Measurements from ENCODE around the gene ARHGEF28.

Gene ARHGEF28

DNA sequence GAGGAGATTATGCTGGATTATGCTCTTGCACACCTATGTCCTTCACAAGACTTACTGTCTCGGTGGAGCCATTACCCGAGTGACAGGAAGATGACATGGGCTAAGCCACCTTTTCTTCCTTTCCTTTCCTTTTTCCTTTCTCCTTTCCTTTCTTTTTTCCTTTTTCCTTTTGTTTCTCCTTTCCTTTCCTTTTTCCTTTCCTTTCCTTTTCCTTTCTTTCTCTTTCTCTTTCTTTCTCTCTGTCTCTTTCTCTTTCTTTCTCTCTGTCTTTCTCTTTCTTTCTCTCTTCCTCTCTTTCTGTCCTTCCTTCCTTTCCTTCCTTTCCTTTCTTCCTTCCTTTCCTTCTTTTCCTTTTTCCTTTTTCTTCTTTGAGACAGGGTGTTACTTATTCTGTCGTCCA, 202.5 kb downstream of the ARHGEF28 start:
- H3K9me3 ChIP-seq (ENCODE audit: control insufficient read depth, low read depth, low read length): no peaks in the 10 kb centered on the region

DNA sequence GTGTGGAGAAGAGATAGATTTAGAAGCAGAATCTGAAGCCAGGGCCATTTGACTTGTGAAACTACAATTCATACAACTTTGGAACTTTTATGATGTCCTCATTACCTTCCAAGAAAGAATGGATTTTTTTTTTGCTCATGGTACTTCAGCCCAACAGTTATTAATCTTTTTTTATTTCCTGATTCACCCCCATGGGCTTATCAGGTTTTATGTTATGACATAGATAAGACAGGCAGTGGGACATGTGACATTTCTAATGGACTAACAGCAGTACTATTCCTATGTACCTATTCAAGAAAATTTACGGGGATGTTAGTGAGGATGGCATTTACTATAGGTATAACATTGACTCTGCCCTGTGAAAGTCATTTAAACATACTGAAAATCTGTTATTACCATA, 204.7 kb downstream of the ARHGEF28 start:
- H3K4me3 ChIP-seq (ENCODE audit: low read length): no peak overlapping the region
- H3K9me3 ChIP-seq (ENCODE audit: control insufficient read depth, low read depth, low read length): no peaks in the 10 kb centered on the region
- no peaks in the 10 kb centered on the region for H3K27me3 ChIP-seq (ENCODE audit: control insufficient read depth, insufficient read depth, low read length)
- H3K9ac ChIP-seq (ENCODE audit: low read length): no peak overlapping the region
- peaks cover 6% of the 10 kb centered on the region for H3K4me1 ChIP-seq (ENCODE audit: control insufficient read depth, low read depth, low read length)
- H3K36me3 ChIP-seq (ENCODE audit: control insufficient read depth, low read depth, low read length): no peaks in the 10 kb centered on the region
- H3K27ac ChIP-seq (ENCODE audit: low read length): no peak overlapping the region

More for the DNA sequence above, 202.5 kb downstream of the ARHGEF28 start:
- Histone ChIP-seq H3K4me3 (ENCODE audit: low read length) (no peak overlapping the region), H3K27me3 (ENCODE audit: control insufficient read depth, insufficient read depth, low read length) (no peaks in the 10 kb centered on the region), H3K4me1 (ENCODE audit: control insufficient read depth, low read depth, low read length) (peaks cover 6% of the 10 kb centered on the region), H3K36me3 (ENCODE audit: control insufficient read depth, low read depth, low read length) (no peaks in the 10 kb centered on the region), H3K9ac (ENCODE audit: low read length) (no peak overlapping the region), H3K27ac (ENCODE audit: low read length) (no peak overlapping the region)

DNA sequence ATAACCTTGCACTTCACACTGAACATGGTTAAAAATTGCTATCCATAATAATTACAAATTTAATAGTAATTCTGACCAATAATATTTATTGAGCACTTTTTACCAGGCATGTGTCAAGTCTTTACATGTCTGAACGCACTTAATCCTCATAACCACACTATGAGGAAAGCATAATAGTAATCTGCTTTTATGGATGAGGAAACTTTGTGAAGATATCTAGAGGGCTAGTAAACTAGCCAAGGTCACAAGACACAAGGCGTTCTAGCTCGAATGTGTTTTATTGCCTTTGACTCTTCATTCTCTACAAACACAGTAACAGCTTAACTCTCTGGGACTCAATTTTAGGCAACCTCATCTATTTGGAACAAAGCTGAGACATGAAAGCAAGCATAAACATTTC, 205.1 kb downstream of the ARHGEF28 start:
- no peak overlapping the region for H3K4me3 ChIP-seq (ENCODE audit: low read length)
- H3K27ac ChIP-seq (ENCODE audit: low read length): no peak overlapping the region
- no peaks in the 10 kb centered on the region for H3K27me3 ChIP-seq (ENCODE audit: control insufficient read depth, insufficient read depth, low read length)
- H3K4me1 ChIP-seq (ENCODE audit: control insufficient read depth, low read depth, low read length): peaks cover 6% of the 10 kb centered on the region
- H3K9me3 ChIP-seq (ENCODE audit: control insufficient read depth, low read depth, low read length): no peaks in the 10 kb centered on the region
- no peaks in the 10 kb centered on the region for H3K36me3 ChIP-seq (ENCODE audit: control insufficient read depth, low read depth, low read length)
- no peak overlapping the region for H3K9ac ChIP-seq (ENCODE audit: low read length)

DNA sequence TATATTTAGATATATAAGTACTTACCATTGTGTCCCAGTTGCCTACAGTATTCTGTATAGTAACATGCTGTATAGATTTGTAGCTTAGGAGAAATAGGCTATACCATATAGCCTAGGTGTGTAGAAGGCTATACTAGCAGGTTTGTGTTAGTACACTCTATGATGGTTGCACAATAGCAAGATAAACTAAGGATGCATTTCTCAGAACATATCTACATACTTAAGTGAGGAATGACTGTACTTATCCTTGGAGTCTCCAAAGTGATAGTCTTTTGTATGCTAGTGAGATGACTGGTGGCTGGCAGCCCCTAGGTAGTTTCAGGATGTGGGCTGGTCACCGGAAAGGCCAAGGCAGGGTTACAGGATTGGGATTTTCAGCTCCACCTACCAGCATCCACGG, 208.7 kb downstream of the ARHGEF28 start:
- Histone ChIP-seq H3K36me3 (ENCODE audit: control insufficient read depth, low read depth, low read length) (no peaks in the 10 kb centered on the region), H3K27ac (ENCODE audit: low read length) (no peak overlapping the region)

DNA sequence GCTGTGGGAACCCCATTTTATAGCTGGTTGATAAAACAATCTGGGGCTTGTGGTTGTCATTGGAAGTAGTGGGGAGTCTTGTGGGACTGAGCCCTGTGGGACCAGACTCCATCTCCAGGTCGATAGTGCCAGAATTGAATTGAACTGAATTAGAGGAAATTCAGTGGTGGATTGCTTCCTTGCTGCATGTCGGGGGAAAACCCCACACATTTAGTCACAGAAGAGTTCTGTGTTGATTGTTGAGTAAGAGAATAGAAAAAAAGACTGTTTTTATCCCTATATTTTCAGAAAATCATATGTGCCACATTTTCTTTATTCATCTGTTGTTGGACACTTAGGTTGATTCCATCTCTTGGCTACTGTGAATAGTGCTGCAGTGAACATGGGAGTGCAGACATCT, 209.7 kb downstream of the ARHGEF28 start:
- Histone ChIP-seq H3K4me3 (ENCODE audit: low read length) (no peak overlapping the region), H3K27ac (ENCODE audit: low read length) (no peak overlapping the region), H3K9ac (ENCODE audit: low read length) (no peak overlapping the region), H3K4me1 (ENCODE audit: control insufficient read depth, low read depth, low read length) (no peaks in the 10 kb centered on the region), H3K27me3 (ENCODE audit: control insufficient read depth, insufficient read depth, low read length) (no peaks in the 10 kb centered on the region), H3K9me3 (ENCODE audit: control insufficient read depth, low read depth, low read length) (no peaks in the 10 kb centered on the region), H3K36me3 (ENCODE audit: control insufficient read depth, low read depth, low read length) (no peaks in the 10 kb centered on the region)

More for the DNA sequence above, 208.7 kb downstream of the ARHGEF28 start:
- no peak overlapping the region for H3K9ac ChIP-seq (ENCODE audit: low read length)
- H3K4me1 ChIP-seq (ENCODE audit: control insufficient read depth, low read depth, low read length): no peaks in the 10 kb centered on the region
- H3K9me3 ChIP-seq (ENCODE audit: control insufficient read depth, low read depth, low read length): no peaks in the 10 kb centered on the region
- H3K4me3 ChIP-seq (ENCODE audit: low read length): no peak overlapping the region
- H3K27me3 ChIP-seq (ENCODE audit: control insufficient read depth, insufficient read depth, low read length): no peaks in the 10 kb centered on the region

DNA sequence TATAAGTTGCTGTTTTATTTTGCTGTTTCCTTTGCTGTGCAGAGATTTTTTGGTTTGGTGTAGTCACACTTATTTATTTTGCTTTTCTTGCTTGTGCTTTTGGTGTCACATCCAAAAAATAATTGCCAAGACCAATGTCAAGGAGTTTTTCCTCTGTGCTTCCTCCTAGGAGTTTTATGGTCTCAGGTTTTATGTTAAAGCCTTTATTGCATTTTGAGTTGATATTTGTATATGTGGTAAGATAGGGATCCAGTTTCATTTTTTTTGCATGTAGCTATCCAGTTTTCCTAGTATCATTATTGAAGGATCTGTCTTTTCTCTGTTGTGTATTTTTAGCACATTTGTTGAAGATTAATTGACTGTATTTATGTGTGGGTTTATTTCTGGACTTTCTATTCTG, 210.6 kb downstream of the ARHGEF28 start:
- no peaks in the 10 kb centered on the region for H3K4me1 ChIP-seq (ENCODE audit: control insufficient read depth, low read depth, low read length)
- H3K27me3 ChIP-seq (ENCODE audit: control insufficient read depth, insufficient read depth, low read length): no peaks in the 10 kb centered on the region
- H3K36me3 ChIP-seq (ENCODE audit: control insufficient read depth, low read depth, low read length): no peaks in the 10 kb centered on the region
- H3K27ac ChIP-seq (ENCODE audit: low read length): no peak overlapping the region
- H3K9me3 ChIP-seq (ENCODE audit: control insufficient read depth, low read depth, low read length): no peaks in the 10 kb centered on the region
- no peak overlapping the region for H3K9ac ChIP-seq (ENCODE audit: low read length)
- no peak overlapping the region for H3K4me3 ChIP-seq (ENCODE audit: low read length)

DNA sequence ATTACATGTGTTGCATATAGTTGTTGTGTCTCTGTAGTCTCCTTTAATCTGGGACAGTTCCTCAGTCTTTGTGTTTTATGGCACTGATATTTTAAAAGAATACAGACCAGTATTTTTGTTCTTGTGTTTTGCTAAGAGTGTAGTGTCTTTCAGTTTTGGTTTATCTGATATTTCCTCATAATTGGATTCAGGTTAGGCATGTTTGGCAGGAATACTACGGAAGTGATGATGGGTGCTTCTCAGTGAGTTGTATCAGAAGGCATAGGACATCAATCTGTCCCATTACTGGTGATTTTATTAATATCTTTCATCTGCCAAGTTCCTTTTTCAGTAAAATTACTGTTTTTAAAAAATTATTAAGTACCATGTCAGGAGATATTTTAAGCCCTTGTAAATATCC, 212.9 kb downstream of the ARHGEF28 start:
- H3K9me3 ChIP-seq (ENCODE audit: control insufficient read depth, low read depth, low read length): no peaks in the 10 kb centered on the region
- no peaks in the 10 kb centered on the region for H3K36me3 ChIP-seq (ENCODE audit: control insufficient read depth, low read depth, low read length)
- H3K4me1 ChIP-seq (ENCODE audit: control insufficient read depth, low read depth, low read length): no peaks in the 10 kb centered on the region
- H3K9ac ChIP-seq (ENCODE audit: low read length): no peak overlapping the region
- no peak overlapping the region for H3K4me3 ChIP-seq (ENCODE audit: low read length)
- no peak overlapping the region for H3K27ac ChIP-seq (ENCODE audit: low read length)
- no peaks in the 10 kb centered on the region for H3K27me3 ChIP-seq (ENCODE audit: control insufficient read depth, insufficient read depth, low read length)

DNA sequence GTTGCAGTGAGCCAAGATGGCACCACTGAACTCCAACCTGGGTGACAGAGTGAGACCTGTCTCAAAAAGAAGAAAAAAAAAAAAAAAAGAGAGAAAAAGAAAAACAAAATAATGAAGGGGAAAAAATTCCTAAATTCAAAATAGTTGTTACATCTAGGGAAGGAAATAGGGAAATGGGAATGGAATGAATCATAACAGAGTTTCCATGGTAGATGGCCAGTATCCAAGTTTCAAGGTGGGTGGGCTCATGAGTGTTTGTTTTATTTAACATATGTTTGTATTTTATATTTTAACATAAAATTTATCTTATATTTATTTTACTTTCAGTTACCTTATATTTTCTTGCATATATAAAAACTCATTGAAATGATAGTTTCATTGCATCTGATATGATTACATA, 215.6 kb downstream of the ARHGEF28 start:
- H3K27ac ChIP-seq (ENCODE audit: low read length): no peak overlapping the region
- H3K27me3 ChIP-seq (ENCODE audit: control insufficient read depth, insufficient read depth, low read length): no peaks in the 10 kb centered on the region
- no peak overlapping the region for H3K4me3 ChIP-seq (ENCODE audit: low read length)
- no peaks in the 10 kb centered on the region for H3K9me3 ChIP-seq (ENCODE audit: control insufficient read depth, low read depth, low read length)
- no peaks in the 10 kb centered on the region for H3K4me1 ChIP-seq (ENCODE audit: control insufficient read depth, low read depth, low read length)
- H3K9ac ChIP-seq (ENCODE audit: low read length): no peak overlapping the region
- no peaks in the 10 kb centered on the region for H3K36me3 ChIP-seq (ENCODE audit: control insufficient read depth, low read depth, low read length)

DNA sequence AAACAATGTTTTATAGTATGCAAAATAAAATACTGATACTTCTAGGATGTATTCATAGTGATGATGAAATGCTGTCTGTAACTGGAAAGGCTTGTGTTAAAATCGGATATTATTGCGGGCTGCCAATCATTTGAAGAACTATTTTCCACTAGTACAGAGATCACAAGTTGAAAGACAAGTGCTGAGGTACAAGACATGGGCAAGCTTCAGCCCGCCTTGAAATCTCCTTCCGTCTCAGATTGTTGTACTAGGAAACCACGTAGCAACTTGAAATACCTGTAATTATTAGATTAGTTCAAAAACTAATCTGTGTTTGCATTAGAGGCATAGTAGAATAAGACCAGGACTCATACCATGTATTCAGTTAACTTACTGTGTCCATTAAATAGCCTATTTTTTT, 218.2 kb downstream of the ARHGEF28 start:
- no peaks in the 10 kb centered on the region for H3K9me3 ChIP-seq (ENCODE audit: control insufficient read depth, low read depth, low read length)
- no peak overlapping the region for H3K27ac ChIP-seq (ENCODE audit: low read length)
- no peak overlapping the region for H3K9ac ChIP-seq (ENCODE audit: low read length)
- H3K4me1 ChIP-seq (ENCODE audit: control insufficient read depth, low read depth, low read length): no peaks in the 10 kb centered on the region
- H3K4me3 ChIP-seq (ENCODE audit: low read length): no peak overlapping the region
- H3K27me3 ChIP-seq (ENCODE audit: control insufficient read depth, insufficient read depth, low read length): no peaks in the 10 kb centered on the region
- H3K36me3 ChIP-seq (ENCODE audit: control insufficient read depth, low read depth, low read length): no peaks in the 10 kb centered on the region

DNA sequence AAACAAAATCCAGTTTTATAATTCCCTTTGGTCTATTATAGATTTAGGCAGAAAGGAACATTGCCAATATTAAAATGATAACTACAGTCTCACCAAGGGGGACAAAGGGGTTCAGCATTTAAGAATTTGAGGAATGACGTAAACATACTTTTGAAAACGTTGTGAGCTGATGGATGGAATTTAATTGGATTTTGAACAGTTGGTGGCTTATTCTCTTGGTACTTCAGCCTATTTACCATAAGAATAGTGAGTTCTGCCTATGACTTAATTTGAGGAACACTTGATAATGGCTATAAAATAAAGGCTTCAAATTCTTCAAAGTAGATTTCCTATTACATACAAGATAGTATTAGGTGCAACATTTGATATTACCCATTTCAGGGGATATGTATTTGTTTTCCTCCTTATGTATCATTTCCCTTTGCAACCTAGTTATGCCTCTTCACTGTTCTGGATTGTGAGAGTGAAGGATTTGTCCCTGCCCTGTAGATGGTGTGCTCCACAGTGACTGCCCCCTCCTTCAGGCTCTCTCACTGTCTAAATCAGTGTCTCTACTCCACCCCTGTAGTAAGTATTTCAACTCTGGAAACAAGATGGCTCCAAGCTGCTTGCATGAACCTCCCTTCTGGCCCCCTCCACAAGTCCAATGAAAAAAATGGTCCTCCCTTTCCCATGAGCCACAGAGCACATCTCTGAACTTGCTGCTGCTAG, 225.6 kb downstream of the ARHGEF28 start:
- no peaks in the 10 kb centered on the region for H3K9me3 ChIP-seq (ENCODE audit: control insufficient read depth, low read depth, low read length)
- H3K4me3 ChIP-seq (ENCODE audit: low read length): no peak overlapping the region
- H3K27me3 ChIP-seq (ENCODE audit: control insufficient read depth, insufficient read depth, low read length): no peaks in the 10 kb centered on the region
- H3K4me1 ChIP-seq (ENCODE audit: control insufficient read depth, low read depth, low read length): peaks cover 17% of the 10 kb centered on the region
- H3K9ac ChIP-seq (ENCODE audit: low read length): no peak overlapping the region
- no peak overlapping the region for H3K27ac ChIP-seq (ENCODE audit: low read length)
- no peaks in the 10 kb centered on the region for H3K36me3 ChIP-seq (ENCODE audit: control insufficient read depth, low read depth, low read length)

DNA sequence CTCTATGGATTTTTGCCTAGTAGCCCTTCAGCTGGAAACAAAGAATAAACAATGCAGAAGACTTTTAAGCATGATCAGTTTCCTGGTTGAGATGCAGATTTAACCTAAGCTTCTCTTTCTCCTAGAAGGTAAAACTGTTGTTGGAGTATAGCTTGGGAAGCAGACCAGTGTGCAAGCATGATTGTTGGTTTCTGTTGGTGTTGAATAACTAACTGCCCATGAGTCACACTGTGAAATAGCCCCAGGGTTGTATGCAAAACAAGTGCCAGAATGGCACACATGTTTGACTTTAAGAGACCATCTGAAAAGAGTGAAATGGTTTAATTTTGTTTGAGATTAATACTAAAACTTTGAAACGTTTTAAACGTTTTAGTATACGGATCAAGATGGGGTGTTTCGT, 227.1 kb downstream of the ARHGEF28 start:
- no peak overlapping the region for H3K27ac ChIP-seq (ENCODE audit: low read length)
- H3K9ac ChIP-seq (ENCODE audit: low read length): no peak overlapping the region
- H3K27me3 ChIP-seq (ENCODE audit: control insufficient read depth, insufficient read depth, low read length): no peaks in the 10 kb centered on the region
- H3K4me1 ChIP-seq (ENCODE audit: control insufficient read depth, low read depth, low read length): peaks cover 17% of the 10 kb centered on the region
- H3K36me3 ChIP-seq (ENCODE audit: control insufficient read depth, low read depth, low read length): no peaks in the 10 kb centered on the region
- H3K4me3 ChIP-seq (ENCODE audit: low read length): no peak overlapping the region
- H3K9me3 ChIP-seq (ENCODE audit: control insufficient read depth, low read depth, low read length): no peaks in the 10 kb centered on the region

DNA sequence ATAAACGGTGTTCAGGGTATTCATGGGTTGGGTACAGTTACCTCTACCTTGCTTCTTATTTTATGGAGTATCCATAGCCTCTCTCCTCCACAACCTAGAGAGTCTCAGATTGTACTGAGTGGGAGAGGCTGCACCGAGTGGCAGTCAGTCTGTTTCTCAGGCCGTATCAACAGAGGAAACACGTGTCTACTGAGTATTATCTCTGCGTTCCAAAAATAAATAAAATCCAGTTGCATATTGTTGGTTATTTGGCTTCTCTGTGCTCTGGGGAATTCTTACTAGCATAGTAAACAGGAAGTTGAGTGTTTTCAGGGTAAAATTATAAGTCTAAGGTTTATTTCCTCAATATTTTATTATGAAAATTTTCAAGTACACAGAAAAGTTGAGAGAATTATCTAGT, 231.0 kb downstream of the ARHGEF28 start:
- H3K27ac ChIP-seq (ENCODE audit: low read length): no peak overlapping the region
- H3K36me3 ChIP-seq (ENCODE audit: control insufficient read depth, low read depth, low read length): no peaks in the 10 kb centered on the region
- no peaks in the 10 kb centered on the region for H3K27me3 ChIP-seq (ENCODE audit: control insufficient read depth, insufficient read depth, low read length)
- no peaks in the 10 kb centered on the region for H3K9me3 ChIP-seq (ENCODE audit: control insufficient read depth, low read depth, low read length)
- H3K4me1 ChIP-seq (ENCODE audit: control insufficient read depth, low read depth, low read length): peaks cover 4% of the 10 kb centered on the region
- H3K4me3 ChIP-seq (ENCODE audit: low read length): no peak overlapping the region
- no peak overlapping the region for H3K9ac ChIP-seq (ENCODE audit: low read length)

Measured in iPS-18a (cell line).